ENCODE data around the gene MSRB3. TPM values are rescaled to one million over a fixed set of nuclear protein-coding genes. Genes with fewer than 3 reads are reported as not detected.

The MSRB3 gene
- total RNA-seq, 1 experiment from 2014 or later: 1.1 TPM

DNA sequence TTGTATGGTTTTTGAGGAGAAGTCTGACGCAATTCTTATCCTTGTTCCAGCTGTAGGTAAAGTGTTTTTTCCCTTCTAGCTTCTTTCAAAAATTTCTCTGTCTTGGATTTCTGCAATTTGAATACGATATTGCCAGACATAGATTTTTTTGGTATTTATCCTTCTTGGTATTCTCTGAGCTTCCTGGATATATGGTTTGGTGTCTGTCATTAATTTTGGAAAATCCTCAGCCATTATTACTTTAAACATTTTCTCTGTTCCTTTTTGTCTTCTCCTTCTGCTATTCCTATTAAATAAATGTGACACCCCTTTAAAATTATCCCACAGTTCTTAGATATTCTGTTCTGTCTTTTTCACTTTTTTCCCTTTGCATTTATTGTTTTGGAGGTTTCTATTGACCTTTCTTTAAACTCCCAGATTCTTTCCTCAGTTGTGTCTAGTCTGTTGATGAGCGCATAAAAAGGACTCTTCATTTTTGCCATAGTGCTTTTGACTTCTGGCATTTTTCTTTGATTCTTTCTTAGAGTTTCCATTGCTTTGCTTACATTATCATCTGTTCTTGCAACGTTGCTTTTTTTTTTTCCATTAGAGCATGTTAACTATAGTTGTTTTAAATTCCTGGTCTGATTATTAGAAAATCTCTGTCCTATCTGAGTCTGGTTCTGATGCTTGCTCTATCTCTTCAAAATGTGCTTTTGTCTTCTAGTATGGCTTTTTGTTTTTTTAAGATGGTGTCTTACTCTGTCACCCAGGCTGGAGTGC, 129.1 kb downstream of the MSRB3 start:
- Histone ChIP-seq H3K56ac (ENCODE audit: insufficient read length, low read depth, low read length) (no peak overlapping the region), H2AFZ (ENCODE audit: low read length) (no peak overlapping the region), H3K79me1 (ENCODE audit: insufficient read depth, low read depth, low read length, poor library complexity, severe bottlenecking) (no peaks in the 10 kb centered on the region), H3K23me2 (ENCODE audit: insufficient read length, low read depth, low read length, poor library complexity, severe bottlenecking) (no peaks in the 10 kb centered on the region), H2BK12ac (ENCODE audit: insufficient read length, low read depth, low read length) (no peak overlapping the region), H4K20me1 (ENCODE audit: control insufficient read depth, insufficient read depth, insufficient read length) (no peaks in the 10 kb centered on the region), H2BK5ac (ENCODE audit: insufficient read length, low read length) (no peak overlapping the region), H3K9ac (ENCODE audit: extremely low read depth, insufficient read length, low read length) (no peak overlapping the region), H3K27ac (ENCODE audit: insufficient read length, low read depth, low read length) (no peak overlapping the region), H3K4ac (ENCODE audit: low read depth, low read length) (no peak overlapping the region), H3K79me2 (ENCODE audit: insufficient read depth, low read length) (no peaks in the 10 kb centered on the region), H3K14ac (ENCODE audit: insufficient read depth, low read length) (no peak overlapping the region), H4K5ac (ENCODE audit: insufficient read length, low read depth, low read length) (no peak overlapping the region), H2AK5ac (ENCODE audit: insufficient read length, low read length) (no peak overlapping the region), H3K4me2 (ENCODE audit: insufficient read depth, insufficient read length, low read length) (no peak overlapping the region), H3T11ph (ENCODE audit: low read length) (no peak overlapping the region), H2BK20ac (ENCODE audit: low read depth, low read length, poor library complexity, severe bottlenecking) (no peak overlapping the region), H3K23ac (ENCODE audit: insufficient read length, low read depth, low read length) (no peak overlapping the region), H2BK120ac (ENCODE audit: low read depth, low read length, poor library complexity, severe bottlenecking) (no peak overlapping the region), H2BK15ac (ENCODE audit: low read depth, low read length) (no peak overlapping the region), H3K18ac (ENCODE audit: insufficient read length, low read depth, low read length) (no peak overlapping the region), H4K91ac (ENCODE audit: insufficient read length, low read depth, low read length) (no peak overlapping the region), H3K4me1 (ENCODE audit: insufficient read depth, low read length) (no peaks in the 10 kb centered on the region), H4K8ac (replicated peaks; ENCODE audit: insufficient read length, low read depth, low read length) (no peak overlapping the region), H3K27me3 (ENCODE audit: insufficient read depth, low read length) (no peaks in the 10 kb centered on the region), H3K9me3 (ENCODE audit: control insufficient read depth, low read depth, low read length) (no peaks in the 10 kb centered on the region)
- TF ChIP-seq CTCF (conservative IDR thresholded peaks at IDR 0.05): no peak
- no peak for DNase-seq
- Mint-ChIP-seq H3K27me3 (ENCODE audit: low read depth) (no peaks in the 10 kb centered on the region), H3K27ac (no peak overlapping the region), H3K36me3 (ENCODE audit: insufficient read depth in 1 of 3, low read depth in 3 of 3) (peaks cover 0 to 12% (median 0%) of the 10 kb centered on the region in 3 experiments; a peak in 2 of 7 replicates), H3K9me3 (peaks cover 5 to 8% of the 10 kb centered on the region in 2 experiments; a peak in 3 of 5 replicates), H3K4me1 (no peaks in the 10 kb centered on the region), H3K4me3 (no peak overlapping the region)
- WGBS (ENCODE audit: extremely low coverage, insufficient read length, low lambda C conversion rate): no CpG with 5 or more reads among the region's 4 CpGs
